ENCODE measurements around the gene ALDH8A1.

Gene ALDH8A1

GRCh38 chr6:134870677-134871498 is 79.0 kb downstream of the ALDH8A1 start:
- DNase-seq (ENCODE audit: low read depth), result no peak

GRCh38 chr6:134868812-134869211 is 81.1 kb downstream of the ALDH8A1 start:
- no peak for DNase-seq (ENCODE audit: low read depth)

Data from stimulated activated CD8-positive, alpha-beta memory T cell treated with anti-CD3 and anti-CD28 coated beads, Interleukin-12 subunit alpha, Interleukin-12 subunit beta, amount 100 ng/mL, for 4 hours (primary cell).